Tibial artery (tissue), 4 donors: ENCODE measurements around the gene SPAG4.

Source experiments
- DNase-seq, 2 donors: peaks; one replicate each; pipeline ENCODE4 v3.0.0-alpha.2; 2019
- H3K27ac ChIP-seq, 2 donors: fragments of 200-600 bp; sonication (generic) in 1 of 2; 1 replicate in 1 of 2; 2 replicates in 1 of 2; pipeline ENCODE4 v1.5.1; 2018 to 2019; ENCODE audit warnings: mild to moderate bottlenecking in 1 of 2
- H3K27me3 ChIP-seq, 2 donors: fragments of 200-600 bp; sonication (generic) in 1 of 2; one replicate each; pipeline versions ENCODE4 v1.5.1 to v1.6.0; 2016 to 2019
- H3K36me3 ChIP-seq, 3 donors: fragments of 200-600 bp; sonication (generic) in 2 of 3; one replicate each; pipeline ENCODE4 v1.5.1; 2016 to 2019; ENCODE audit warnings: mild to moderate bottlenecking in 2 of 3
- H3K4me1 ChIP-seq, 4 donors: fragments of 200-600 bp; sonication (generic) in 2 of 4; 1 replicate in 3 of 4; 2 replicates in 1 of 4; pipeline ENCODE4 v1.5.1; 2016 to 2019
- H3K4me3 ChIP-seq, 2 donors: fragments of 200-600 bp; sonication (generic) in 1 of 2; 1 replicate in 1 of 2; 2 replicates in 1 of 2; pipeline ENCODE4 v1.5.1; 2018 to 2019; ENCODE audit warnings: mild to moderate bottlenecking in 2 of 2
- H3K9me3 ChIP-seq, 3 donors: fragments of 200-600 bp; sonication (generic) in 1 of 3; one replicate each; pipeline ENCODE4 v1.5.1; 2016 to 2019
- CTCF ChIP-seq, 2 experiments: fragments of 200-600 bp in 1 of 2; fragments of 450-650 bp in 1 of 2; IDR thresholded peaks; one replicate each; pipeline ENCODE4 v1.5.1; 2017 to 2019; ENCODE audit warnings: antibody characterized with exemption in 2 of 2, mild to moderate bottlenecking in 1 of 2, moderate library complexity in 1 of 2
- intact Hi-C: fragments of 100-400 bp; cut with DNase I; formaldehyde crosslinking; loops from one replicate; pipeline ENCODE4 v1.15.0; 2023; ENCODE audit warnings: low total_unique reads

The SPAG4 gene

GRCh38 chr20:35665949-35666288, 50.3 kb downstream of the SPAG4 start:
- H3K9me3 ChIP-seq, result no peaks in the 10 kb centered on the region
- H3K36me3 ChIP-seq, result peaks cover 20 to 34% (median 23%) of the 10 kb centered on the region in 3 donors
- H3K4me3 ChIP-seq, result no peak overlapping the region
- TF ChIP-seq CTCF (IDR thresholded peaks at IDR 0.05), result no peak
- peak overlapping the region in 1 of 2 donors; percentile 93 for H3K27ac ChIP-seq
- H3K27me3 ChIP-seq, result no peaks in the 10 kb centered on the region
- no peak for DNase-seq
- peaks cover 0 to 27% (median 16%) of the 10 kb centered on the region in 4 donors for H3K4me1 ChIP-seq
- intact Hi-C loops, result no loop called here

- no peaks in the 10 kb centered on the region for H3K9me3 ChIP-seq
- H3K27ac ChIP-seq, result no peak overlapping the region
- H3K4me1 ChIP-seq, result no peaks in the 10 kb centered on the region
- TF ChIP-seq CTCF (IDR thresholded peaks at IDR 0.05), result no peak
- H3K36me3 ChIP-seq, result peaks cover 50 to 67% (median 53%) of the 10 kb centered on the region in 3 donors
- no peak overlapping the region for H3K4me3 ChIP-seq
- intact Hi-C loops, result no loop called here
- DNase-seq, result no peak
- H3K27me3 ChIP-seq, result no peaks in the 10 kb centered on the region
Measured at GRCh38 chr20:35669221-35669620, 53.6 kb downstream of the SPAG4 start.

GRCh38 chr20:35669681-35670080, 54.1 kb downstream of the SPAG4 start:
- Histone ChIP-seq H3K27me3 (no peaks in the 10 kb centered on the region), H3K4me1 (no peaks in the 10 kb centered on the region), H3K27ac (no peak overlapping the region), H3K36me3 (peaks cover 55 to 71% (median 56%) of the 10 kb centered on the region in 3 donors), H3K9me3 (no peaks in the 10 kb centered on the region), H3K4me3 (no peak overlapping the region)
- no peak for TF ChIP-seq CTCF (IDR thresholded peaks at IDR 0.05)
- intact Hi-C loops, result no loop called here
- DNase-seq, result no peak
